ENCODE data around the gene AFF4. TPM values are rescaled to one million over a fixed set of nuclear protein-coding genes. Genes with fewer than 3 reads are reported as not detected.
"Not testable (repeated sequence)": the region's sequence is repeated elsewhere in the genome, so short reads cannot be mapped to it uniquely, and the experiment has no call there.

The AFF4 gene
- total RNA-seq, 1 donor from 2014 or later = 128 TPM

GRCh38 chr5:132996307-132996706 is 32.9 kb upstream of the AFF4 start:
- Mint-ChIP-seq H3K36me3 (ENCODE audit: low read depth) (peaks cover 4% of the 10 kb centered on the region), H3K9me3 (ENCODE audit: low read depth) (no peaks in the 10 kb centered on the region), H3K4me3 (ENCODE audit: unreplicated experiment) (no peak overlapping the region), H3K27me3 (ENCODE audit: low read depth) (no peaks in the 10 kb centered on the region), H3K4me1 (ENCODE audit: low read depth) (peaks cover 28% of the 10 kb centered on the region), H3K27ac (ENCODE audit: unreplicated experiment) (peak overlapping the region; percentile 45)
- DNase-seq (ENCODE audit: low spot score) = no peak
- no peak for TF ChIP-seq CTCF (IDR thresholded peaks at IDR 0.05)

GRCh38 chr5:132987531-132988408 is 24.3 kb upstream of the AFF4 start:
- TF ChIP-seq CTCF (IDR thresholded peaks at IDR 0.05) = no peak
- peak overlapping the region; percentile 1 for H3K4me3 Mint-ChIP-seq (ENCODE audit: unreplicated experiment)

GRCh38 chr5:132982971-132983370 is 19.5 kb upstream of the AFF4 start:
- not testable (repeated sequence) for H3K4me3 Mint-ChIP-seq (ENCODE audit: unreplicated experiment); H3K9me3 Mint-ChIP-seq (ENCODE audit: low read depth); H3K36me3 Mint-ChIP-seq (ENCODE audit: low read depth); H3K4me1 Mint-ChIP-seq (ENCODE audit: low read depth); DNase-seq (ENCODE audit: low spot score); H3K27ac Mint-ChIP-seq (ENCODE audit: unreplicated experiment); H3K27me3 Mint-ChIP-seq (ENCODE audit: low read depth)

More at GRCh38 chr5:132987531-132988408, 24.3 kb upstream of the AFF4 start:
- DNase-seq (ENCODE audit: low spot score) = no peak
- no peaks in the 10 kb centered on the region for H3K9me3 Mint-ChIP-seq (ENCODE audit: low read depth)
- no peaks in the 10 kb centered on the region for H3K4me1 Mint-ChIP-seq (ENCODE audit: low read depth)
- H3K36me3 Mint-ChIP-seq (ENCODE audit: low read depth) = no peaks in the 10 kb centered on the region
- H3K27me3 Mint-ChIP-seq (ENCODE audit: low read depth) = no peaks in the 10 kb centered on the region
- no peak overlapping the region for H3K27ac Mint-ChIP-seq (ENCODE audit: unreplicated experiment)

GRCh38 chr5:132981288-132981687 is 17.9 kb upstream of the AFF4 start:
- no peaks in the 10 kb centered on the region for H3K4me1 Mint-ChIP-seq (ENCODE audit: low read depth)
- no peak overlapping the region for H3K4me3 Mint-ChIP-seq (ENCODE audit: unreplicated experiment)
- H3K27ac Mint-ChIP-seq (ENCODE audit: unreplicated experiment) = no peak overlapping the region
- peaks cover 4% of the 10 kb centered on the region for H3K36me3 Mint-ChIP-seq (ENCODE audit: low read depth)
- H3K27me3 Mint-ChIP-seq (ENCODE audit: low read depth) = no peaks in the 10 kb centered on the region
- no peak for TF ChIP-seq CTCF (IDR thresholded peaks at IDR 0.05)
- DNase-seq (ENCODE audit: low spot score) = no peak
- peaks cover 12% of the 10 kb centered on the region for H3K9me3 Mint-ChIP-seq (ENCODE audit: low read depth)

- Mint-ChIP-seq H3K27ac (ENCODE audit: unreplicated experiment) (no peak overlapping the region), H3K4me1 (ENCODE audit: low read depth) (no peaks in the 10 kb centered on the region), H3K4me3 (ENCODE audit: unreplicated experiment) (no peak overlapping the region), H3K9me3 (ENCODE audit: low read depth) (peaks cover 12% of the 10 kb centered on the region), H3K27me3 (ENCODE audit: low read depth) (no peaks in the 10 kb centered on the region), H3K36me3 (ENCODE audit: low read depth) (peaks cover 4% of the 10 kb centered on the region)
- DNase-seq (ENCODE audit: low spot score) = no peak
- no peak for TF ChIP-seq CTCF (IDR thresholded peaks at IDR 0.05)
These were observed 16.5 kb upstream of the AFF4 start for GRCh38 chr5:132979976-132980375.
